HFF-Myc (cell line): ENCODE results near the gene PBX2.

Experiments used
- DNase-seq: peaks from one replicate; pipeline ENCODE4 v3.0.0-alpha.2; 2011; ENCODE audit warnings: low read depth; ENCODE audit errors: extremely low read depth
- H3K4me3 ChIP-seq: replicated peaks from 2 replicates; pipeline ENCODE4 v1.5.1; 2011; ENCODE audit warnings: low read depth, mild to moderate bottlenecking, control low read depth, low read length
- TF ChIP-seq, protein P1 (sequence below): IDR thresholded peaks from 2 replicates; pipeline ENCODE4 v1.5.1; 2012; ENCODE audit warnings: mild to moderate bottlenecking, low read depth, low read length, control low read depth; ENCODE audit errors: missing control alignments

Gene PBX2

DNA sequence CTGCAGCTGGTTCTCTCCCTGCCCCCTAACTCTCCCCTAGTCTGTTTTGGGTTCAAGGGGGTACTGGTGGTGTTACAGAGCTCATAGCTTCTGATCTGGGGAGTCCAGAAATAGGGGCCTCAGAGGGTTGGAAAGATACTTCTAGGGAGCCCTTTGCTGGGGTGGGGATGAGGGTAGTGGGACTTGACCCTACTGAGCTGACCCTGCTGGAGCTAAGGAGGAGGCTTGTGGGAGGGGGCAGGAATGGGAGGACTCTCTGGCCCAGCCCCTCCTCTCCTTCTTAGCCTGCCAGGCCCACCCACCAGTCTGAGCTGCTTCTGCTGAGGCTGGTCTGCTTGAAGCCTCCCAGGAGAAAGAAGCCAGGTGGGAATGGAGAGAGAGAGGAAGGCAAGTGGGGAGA is 25.7 kb downstream of the PBX2 start, which contains the start of gene EGFL8:
EGFL8 (plus strand) TSS at position 301 of the 400 bp plus-strand sequence. CDS start 1,571 bp downstream, outside the sequence.
- TF ChIP-seq, protein P1, sequence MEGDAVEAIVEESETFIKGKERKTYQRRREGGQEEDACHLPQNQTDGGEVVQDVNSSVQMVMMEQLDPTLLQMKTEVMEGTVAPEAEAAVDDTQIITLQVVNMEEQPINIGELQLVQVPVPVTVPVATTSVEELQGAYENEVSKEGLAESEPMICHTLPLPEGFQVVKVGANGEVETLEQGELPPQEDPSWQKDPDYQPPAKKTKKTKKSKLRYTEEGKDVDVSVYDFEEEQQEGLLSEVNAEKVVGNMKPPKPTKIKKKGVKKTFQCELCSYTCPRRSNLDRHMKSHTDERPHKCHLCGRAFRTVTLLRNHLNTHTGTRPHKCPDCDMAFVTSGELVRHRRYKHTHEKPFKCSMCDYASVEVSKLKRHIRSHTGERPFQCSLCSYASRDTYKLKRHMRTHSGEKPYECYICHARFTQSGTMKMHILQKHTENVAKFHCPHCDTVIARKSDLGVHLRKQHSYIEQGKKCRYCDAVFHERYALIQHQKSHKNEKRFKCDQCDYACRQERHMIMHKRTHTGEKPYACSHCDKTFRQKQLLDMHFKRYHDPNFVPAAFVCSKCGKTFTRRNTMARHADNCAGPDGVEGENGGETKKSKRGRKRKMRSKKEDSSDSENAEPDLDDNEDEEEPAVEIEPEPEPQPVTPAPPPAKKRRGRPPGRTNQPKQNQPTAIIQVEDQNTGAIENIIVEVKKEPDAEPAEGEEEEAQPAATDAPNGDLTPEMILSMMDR, result no peak
- no peak for DNase-seq

DNA sequence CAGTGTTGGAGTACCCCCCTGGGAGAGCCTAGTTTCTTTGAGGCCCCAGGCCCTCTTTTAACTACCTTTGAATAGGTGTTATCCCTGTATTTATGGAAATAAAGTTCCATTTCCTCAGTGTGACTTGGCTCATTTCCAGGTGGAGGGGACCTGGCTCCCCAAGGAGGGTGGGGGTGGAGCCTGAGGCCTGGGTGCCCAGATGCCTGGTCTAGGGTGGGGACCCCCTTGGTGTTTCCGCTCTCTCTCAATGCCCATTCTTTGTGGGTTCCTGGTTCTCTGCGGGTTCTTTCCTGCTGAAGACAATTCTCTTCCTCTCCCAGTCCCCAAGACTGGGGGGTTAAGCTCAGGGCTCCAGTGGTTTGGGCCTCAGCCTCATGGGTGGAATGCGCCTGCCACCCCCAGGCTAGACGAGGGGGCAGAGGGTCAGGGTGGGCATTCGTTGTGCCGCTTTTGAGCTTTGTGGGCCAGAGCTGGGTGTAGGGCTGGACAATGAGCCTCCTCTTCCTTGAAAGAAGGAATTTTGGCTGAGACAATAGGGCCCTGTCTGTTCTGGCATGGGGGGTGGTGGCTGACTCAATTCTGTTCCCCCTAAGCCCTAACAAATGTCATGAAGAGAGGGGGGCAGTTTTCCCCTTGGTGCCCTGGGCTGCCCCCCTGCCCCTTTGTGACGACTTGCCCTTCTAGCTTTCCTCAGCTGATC is 26.3 kb downstream of the PBX2 start:
- TF ChIP-seq, protein P1, result no peak
- H3K4me3 ChIP-seq, result no peak overlapping the region
- no peak for DNase-seq

More for the DNA sequence above, 25.7 kb downstream of the PBX2 start, which contains the start of gene EGFL8:
- no peak within 1 kb of the TSS for H3K4me3 ChIP-seq

DNA sequence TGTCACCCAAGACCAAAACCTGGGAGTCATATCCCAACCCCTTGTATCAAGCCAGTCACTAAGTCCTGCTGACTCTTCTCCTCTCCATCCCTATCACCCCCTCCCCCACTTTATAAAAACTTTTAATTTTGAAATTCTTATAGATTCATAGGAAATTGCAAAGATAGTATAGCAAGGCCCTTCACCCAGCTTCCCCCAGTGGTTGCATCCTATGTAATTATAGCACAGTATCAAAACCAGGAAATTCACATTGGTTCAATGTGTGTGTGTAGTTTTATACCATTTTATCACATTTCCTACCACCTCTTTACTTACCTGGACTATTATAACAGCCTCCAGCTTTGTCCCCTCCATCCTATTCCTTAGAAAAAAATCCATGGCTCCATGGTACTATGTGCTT is 31.9 kb downstream of the PBX2 start:
- TF ChIP-seq, protein P1, result no peak
- no peak overlapping the region for H3K4me3 ChIP-seq
- DNase-seq, result no peak

DNA sequence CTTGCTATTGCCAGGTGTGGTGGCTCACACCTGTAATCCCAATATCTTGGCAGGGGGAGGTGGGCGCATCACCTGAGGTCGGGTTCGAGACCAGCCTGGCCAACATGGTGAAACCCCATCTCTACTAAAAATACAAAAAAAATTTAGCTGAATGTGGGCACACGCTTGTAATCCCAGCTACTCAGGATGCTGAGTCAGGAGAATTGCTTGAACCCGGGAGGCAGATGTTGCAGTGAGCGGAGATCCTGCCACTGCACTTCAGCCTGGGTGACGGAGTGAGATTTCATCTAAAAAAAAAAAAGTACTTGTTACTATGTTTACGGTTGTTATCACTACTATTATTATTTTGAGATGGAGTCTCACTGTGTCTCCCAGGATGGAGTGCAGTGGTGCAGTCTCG is 33.1 kb downstream of the PBX2 start:
- H3K4me3 ChIP-seq, result no peak overlapping the region
- TF ChIP-seq, protein P1, result no peak
- DNase-seq, result no peak

DNA sequence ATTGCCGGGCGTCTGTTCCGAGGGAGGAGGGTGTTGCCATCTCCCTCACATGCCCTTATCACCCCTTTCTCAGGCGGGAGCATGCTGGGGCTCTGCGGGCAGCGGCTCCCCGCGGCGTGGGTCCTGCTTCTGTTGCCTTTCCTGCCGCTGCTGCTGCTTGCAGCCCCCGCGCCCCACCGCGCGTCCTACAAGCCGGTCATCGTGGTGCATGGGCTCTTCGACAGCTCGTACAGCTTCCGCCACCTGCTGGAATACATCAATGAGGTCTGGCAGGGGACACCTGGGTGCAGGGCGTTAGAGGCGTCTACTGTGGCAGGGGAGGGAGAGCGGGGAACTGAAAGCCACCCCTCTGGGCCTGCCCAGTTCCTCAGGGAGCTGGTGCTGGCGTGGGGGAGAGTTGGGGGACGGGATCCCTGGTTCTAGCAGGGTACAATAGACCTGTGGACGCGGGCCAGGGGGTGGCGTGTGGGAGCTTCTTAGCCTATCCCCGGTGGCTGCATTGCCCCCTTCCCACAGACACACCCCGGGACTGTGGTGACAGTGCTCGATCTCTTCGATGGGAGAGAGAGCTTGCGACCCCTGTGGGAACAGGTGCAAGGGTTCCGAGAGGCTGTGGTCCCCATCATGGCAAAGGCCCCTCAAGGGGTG is 35.4 kb downstream of the PBX2 start:
- TF ChIP-seq, protein P1, result peak; percentile 47
- peak overlapping the region; percentile 96 for H3K4me3 ChIP-seq
- DNase-seq, result no peak

DNA sequence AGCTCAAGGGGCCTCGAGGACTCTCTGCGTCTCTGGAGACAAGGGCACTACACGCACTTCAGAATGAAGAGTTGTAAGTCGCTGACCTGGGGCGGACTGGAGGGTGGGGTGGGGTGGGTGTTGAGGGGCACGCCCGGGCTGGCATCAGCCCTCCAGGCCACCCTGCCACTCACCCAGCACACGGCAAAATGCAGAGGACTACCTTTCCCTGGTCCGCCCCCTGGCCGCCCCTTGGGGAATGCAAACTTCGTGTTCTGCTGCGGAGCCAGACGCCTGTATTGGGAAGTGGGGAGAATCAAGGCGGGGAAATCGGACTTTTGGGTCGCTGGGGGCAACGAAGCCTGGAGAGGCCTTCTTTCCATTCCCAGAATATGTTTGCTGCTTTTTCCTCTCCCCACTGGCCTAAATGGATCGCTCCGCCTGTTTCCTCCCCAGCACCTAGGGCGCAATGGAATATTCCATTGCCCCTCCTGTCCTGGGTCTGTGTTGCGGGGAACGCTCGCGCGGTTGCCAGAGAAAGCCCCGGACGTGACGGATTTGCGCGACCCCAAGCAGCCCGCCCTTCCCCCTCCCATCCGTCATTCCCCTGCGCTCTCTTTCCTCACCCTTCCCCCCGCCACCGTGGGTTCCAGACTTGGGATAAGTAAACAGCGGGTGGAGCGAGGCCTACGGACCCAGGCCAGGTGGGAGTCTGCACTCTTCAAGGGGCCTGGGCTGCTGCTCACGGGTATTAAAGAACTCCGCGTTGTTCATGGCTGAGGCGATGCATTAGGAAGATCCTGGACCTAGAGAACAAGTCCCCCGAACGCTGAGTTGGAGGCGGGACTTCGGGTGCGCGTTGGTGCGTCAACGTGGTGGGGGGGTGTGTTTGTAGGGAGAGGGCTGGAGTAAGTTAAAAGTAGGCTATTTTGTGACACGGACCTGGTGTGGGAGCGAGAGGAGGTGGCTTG is 36.2 kb downstream of the PBX2 start, which contains the start of gene PPT2:
PPT2 (plus strand) TSS at position 578 of the 950 bp plus-strand sequence. CDS start 454 bp downstream, outside the sequence.
- TF ChIP-seq, protein P1, result peak; percentile 22
- H3K4me3 ChIP-seq, result peak within 1 kb of the TSS; percentile 96
- DNase-seq, result peak; percentile 75
